GM18867 (cell line): ENCODE measurements around the gene NKAIN2.
"Not testable (repeated sequence)": the region's sequence is repeated elsewhere in the genome, so short reads cannot be mapped to it uniquely, and the experiment has no call there.

Source experiments
- ATAC-seq: cut with Tn5 transposase; IDR thresholded peaks from one replicate; pipeline ENCODE4 v1.9.1; 2021; ENCODE audit warnings: mild to moderate bottlenecking, moderate library complexity; ENCODE audit not compliant: unreplicated experiment

The NKAIN2 gene

GRCh38 chr6:124722141-124722878 is 918.6 kb downstream of the NKAIN2 start:
- ATAC-seq = no peak

GRCh38 chr6:124723671-124724070 is 920.0 kb downstream of the NKAIN2 start:
- no peak for ATAC-seq

GRCh38 chr6:124737804-124738203 is 934.1 kb downstream of the NKAIN2 start:
- ATAC-seq = not testable (repeated sequence)

- no peak for ATAC-seq
These were observed 934.8 kb downstream of the NKAIN2 start for GRCh38 chr6:124738482-124738881.

DNA sequence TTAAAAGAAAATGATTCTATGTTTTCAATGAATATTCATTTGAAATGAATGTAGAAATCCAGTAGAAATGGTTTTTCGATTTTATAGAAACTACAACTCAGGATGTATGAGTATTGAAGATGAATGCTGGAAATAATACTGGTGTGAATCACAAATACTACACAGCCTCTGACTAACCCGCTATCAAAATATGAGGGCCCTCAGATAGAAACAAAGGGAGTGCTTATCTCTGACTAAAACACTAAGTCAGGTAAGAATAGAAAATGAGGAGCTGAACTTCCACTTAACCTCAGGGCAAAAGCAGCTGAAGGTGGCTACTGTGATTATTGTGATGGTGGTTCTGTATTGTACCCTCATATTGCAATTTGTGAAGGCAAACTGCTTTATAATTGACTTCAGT is 937.7 kb downstream of the NKAIN2 start:
- no peak for ATAC-seq

- no peak for ATAC-seq
These were observed 939.3 kb downstream of the NKAIN2 start for GRCh38 chr6:124742971-124743370.

DNA sequence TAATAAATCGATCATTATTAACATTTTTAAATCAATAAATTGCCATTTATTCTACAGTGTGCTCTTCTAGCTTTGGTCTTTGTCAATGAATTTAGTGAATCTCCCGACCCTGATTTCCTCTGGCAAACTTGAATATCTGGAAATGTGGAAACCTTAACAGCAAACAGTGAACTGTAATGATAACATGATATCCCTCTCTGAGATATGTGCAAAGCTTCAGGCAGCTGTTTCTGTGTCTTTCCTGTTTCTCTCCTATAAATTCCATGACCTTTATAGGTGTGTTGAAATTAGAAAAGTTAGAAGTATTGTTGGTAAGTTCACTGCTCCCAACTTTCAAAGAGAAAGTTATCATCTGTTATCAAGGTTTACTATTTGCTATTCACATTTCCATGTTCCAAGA is 939.8 kb downstream of the NKAIN2 start:
- no peak for ATAC-seq

DNA sequence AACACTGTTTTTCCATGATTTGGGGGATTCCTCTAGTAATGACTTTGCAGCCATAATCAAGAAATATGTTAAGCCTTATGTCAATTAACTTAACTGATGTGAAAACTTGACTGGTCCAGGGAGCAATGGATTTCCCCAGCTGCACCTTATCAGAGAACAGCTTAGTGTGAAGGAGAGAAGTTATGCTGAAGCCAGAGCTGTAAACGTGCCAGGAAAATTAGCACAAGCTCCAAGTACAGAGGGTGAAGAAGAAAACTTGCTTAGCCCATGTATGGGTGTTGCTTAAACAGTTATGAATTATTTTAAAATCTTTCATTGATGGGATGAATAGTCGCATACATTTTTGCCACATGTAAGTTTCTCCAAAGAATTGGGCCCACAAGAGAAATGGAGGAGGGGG is 943.7 kb downstream of the NKAIN2 start:
- no peak for ATAC-seq

GRCh38 chr6:124748778-124749177 is 945.1 kb downstream of the NKAIN2 start:
- no peak for ATAC-seq

GRCh38 chr6:124753001-124753400 is 949.3 kb downstream of the NKAIN2 start:
- no peak for ATAC-seq

- no peak for ATAC-seq
These were observed 950.0 kb downstream of the NKAIN2 start for GRCh38 chr6:124753562-124754105.

- no peak for ATAC-seq
These were observed 951.7 kb downstream of the NKAIN2 start for GRCh38 chr6:124755321-124755720.

GRCh38 chr6:124757560-124757959 is 953.9 kb downstream of the NKAIN2 start:
- no peak for ATAC-seq

- ATAC-seq = no peak
These were observed 955.0 kb downstream of the NKAIN2 start for GRCh38 chr6:124758663-124759062.

GRCh38 chr6:124765280-124765679 is 961.6 kb downstream of the NKAIN2 start:
- ATAC-seq = no peak

DNA sequence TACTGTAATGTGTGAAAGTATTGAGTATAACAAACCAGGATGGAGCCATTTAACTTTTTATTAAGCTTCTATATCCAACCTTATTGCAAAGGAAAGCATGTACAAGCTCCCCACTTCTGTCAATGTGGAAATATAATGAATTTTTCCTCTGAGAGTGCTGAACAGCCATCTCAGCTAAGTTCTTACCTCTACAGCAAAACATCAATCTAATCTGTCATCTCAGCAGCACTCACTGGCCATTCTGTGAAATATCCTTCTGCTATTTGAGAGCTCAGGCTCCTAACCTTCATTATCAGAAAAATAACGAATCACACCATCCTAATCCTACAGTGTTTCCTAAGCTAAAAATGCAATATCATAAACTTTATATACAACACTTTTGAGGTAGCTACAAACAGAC is 964.6 kb downstream of the NKAIN2 start:
- ATAC-seq = no peak

GRCh38 chr6:124769811-124770544 is 966.3 kb downstream of the NKAIN2 start:
- no peak for ATAC-seq

GRCh38 chr6:124770784-124771183 is 967.1 kb downstream of the NKAIN2 start:
- no peak for ATAC-seq

DNA sequence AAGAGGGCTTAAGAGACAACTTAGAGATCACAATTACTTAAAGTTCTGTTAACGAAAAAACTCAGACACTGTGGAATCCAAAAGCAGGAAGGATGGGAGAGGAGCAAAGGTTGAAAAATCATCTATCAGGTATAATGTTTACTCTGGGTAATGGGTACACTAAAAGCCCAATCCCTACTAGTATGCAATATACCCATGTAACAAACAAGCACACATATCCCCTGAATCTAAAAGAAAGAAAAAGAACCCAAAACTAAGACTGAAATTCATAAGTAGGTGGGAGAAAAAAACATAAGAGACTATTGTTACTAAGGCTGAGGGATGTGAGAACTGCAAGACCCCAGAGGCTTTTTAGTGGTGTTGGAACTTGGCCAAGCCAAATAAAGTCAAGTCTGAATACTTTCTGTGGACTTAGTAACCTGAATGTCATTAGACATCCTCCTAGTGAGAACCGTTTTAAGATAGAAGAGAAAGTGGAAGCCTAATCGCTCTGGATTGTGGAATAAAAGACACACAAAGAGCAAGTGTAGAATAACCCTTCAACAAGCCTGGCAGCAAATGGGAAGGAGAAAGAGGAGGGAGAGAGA is 969.2 kb downstream of the NKAIN2 start:
- no peak for ATAC-seq

- no peak for ATAC-seq
These were observed 971.5 kb downstream of the NKAIN2 start for GRCh38 chr6:124775121-124775520.

GRCh38 chr6:124777863-124778262 is 974.2 kb downstream of the NKAIN2 start:
- no peak for ATAC-seq

DNA sequence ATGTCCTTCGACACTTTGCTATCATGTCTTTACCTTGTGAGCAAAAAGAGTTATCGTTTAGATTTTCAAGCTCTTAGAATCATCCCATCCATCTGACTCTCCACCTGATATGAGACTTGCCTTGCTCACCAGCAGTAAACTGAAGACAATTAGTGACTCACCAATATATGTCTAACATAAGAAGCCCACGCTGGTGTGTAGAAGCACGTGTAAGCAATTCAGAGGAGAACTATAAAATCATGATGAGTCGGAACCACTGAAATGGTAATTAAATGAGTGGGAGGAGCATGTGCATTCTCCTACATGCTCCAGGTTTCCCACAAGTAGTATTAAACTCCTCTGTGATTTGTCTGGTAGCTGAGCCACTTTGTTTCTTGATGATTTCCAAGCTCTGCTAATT is 977.0 kb downstream of the NKAIN2 start:
- ATAC-seq = no peak
